GM19099 (cell line): ENCODE results near the gene ARAF.

Experiments used
- POLR2A ChIP-seq: IDR thresholded peaks from 3 replicates; pipeline ENCODE4 v1.6.1; 2011; ENCODE audit warnings: low read depth; ENCODE audit not compliant: insufficient read length; ENCODE audit errors: extremely low read depth

The ARAF gene

DNA sequence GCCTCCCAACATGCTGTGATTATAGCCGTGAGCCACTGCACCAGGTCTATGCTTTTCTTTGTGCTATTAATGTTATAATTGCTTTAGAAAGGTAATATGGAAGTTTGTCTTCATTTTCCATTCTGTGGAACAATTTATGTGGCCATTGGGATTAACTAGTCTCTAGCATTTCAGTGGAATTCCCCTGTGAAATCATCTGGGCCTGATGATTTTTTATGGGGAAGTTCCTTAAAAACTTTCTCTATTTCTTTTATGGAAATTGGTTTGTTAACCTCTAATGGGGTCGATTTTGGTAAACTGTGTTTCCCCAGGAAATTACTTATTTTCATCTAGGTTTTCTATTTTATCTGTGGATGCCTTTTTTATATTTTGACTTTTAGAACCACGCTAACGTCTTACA, 32.5 kb downstream of the ARAF start:
- TF ChIP-seq POLR2A, result no peak

DNA sequence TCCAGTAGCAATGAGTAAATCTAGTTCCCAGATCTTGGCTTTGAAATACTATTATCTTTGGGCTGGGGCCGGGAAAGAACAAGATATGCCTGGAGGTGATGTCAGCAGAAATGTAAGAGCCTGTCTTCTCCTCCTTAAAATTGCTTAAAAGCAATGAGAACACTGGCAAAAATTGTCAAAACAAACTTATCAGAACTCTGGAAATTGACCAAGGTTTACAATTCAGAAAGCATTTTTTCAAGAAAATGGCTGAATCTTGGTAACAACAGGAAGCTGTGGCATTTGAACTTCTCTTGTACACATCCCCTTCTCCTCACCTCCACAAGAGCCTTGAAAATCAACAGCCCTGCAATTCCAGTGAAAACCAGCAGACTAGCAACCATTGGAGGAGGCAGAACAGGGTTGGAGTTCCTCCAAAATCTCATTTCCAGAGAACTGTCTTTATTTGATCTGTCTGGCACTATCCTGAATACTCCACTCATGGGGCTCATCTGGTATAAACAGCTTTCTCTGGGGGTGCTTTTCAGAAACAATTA, 34.8 kb downstream of the ARAF start:
- no peak for TF ChIP-seq POLR2A

DNA sequence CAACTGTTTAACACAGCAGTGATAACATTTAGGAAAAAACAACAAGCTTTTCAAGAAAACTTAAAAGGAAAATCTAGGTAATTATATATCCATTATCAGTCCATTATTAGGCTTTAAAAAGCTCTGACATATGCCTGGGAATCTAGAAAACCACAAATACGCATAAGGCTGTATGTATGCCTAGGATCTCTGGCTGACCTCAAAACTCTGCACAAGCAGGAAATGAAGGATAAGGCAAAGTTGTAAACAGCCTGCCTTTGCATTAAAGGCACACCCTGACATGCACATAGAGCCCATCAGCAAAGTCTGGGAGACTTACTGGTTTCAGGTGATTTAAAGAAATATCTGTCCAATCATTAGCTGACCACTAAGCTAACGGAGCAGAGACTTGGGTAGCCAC, 35.3 kb downstream of the ARAF start:
- no peak for TF ChIP-seq POLR2A

DNA sequence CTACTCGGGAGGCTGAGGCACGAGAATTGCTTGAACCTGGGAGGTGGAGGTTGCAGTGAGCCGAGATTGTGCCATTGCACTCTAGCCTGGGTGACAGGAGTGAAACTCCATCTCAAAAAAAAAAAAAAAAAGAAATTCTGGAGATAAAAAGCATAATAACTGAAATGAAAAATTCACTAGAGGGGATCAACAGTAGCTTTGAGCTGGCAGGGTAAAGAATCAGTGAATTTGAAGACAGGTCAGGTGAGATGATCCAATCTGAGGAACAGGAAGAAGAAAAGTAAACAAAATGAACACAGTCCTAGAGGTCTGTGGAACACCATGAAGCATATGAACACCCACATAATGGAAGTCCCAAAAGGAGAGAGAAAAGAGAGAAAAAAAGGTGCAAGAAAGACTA, 36.2 kb downstream of the ARAF start:
- TF ChIP-seq POLR2A, result no peak

DNA sequence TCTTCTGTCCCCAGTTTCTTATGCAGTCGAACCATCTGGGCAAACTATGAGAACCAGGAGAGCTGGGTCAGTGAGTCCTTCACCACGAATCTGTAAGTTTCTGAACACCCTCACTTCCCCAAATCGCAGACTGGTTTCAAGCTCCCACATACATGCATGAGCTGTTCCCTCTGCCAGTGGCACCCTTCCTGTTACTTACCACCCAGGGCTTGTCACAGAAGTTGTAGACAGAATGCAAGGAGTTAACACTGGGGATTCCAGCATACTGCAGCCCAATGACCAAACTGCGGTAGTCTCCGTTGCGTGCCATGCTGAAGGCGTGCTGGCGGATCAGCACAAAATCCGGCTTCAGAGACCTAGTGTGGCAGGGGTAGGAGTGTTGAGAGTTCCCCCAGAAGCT, 44.0 kb downstream of the ARAF start:
- TF ChIP-seq POLR2A, result no peak

DNA sequence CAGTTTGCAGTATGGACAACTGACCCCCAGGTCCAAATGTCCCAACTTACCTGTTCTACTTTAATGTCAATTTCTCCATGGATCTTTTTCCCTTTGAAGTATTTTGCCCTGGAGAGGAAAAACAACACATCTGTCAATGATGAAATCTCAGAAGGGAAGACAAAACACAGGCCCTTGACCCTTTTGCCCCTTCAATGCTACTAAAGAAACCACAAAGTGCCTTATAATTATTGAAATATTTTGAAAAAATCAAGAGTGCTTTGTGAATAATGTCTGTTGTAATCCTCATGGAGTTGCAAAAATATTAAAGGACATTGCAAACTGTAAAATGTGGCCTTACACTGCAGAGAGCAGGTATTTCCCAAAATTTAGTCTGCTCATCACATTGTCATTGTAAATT, 46.1 kb downstream of the ARAF start:
- no peak for TF ChIP-seq POLR2A

DNA sequence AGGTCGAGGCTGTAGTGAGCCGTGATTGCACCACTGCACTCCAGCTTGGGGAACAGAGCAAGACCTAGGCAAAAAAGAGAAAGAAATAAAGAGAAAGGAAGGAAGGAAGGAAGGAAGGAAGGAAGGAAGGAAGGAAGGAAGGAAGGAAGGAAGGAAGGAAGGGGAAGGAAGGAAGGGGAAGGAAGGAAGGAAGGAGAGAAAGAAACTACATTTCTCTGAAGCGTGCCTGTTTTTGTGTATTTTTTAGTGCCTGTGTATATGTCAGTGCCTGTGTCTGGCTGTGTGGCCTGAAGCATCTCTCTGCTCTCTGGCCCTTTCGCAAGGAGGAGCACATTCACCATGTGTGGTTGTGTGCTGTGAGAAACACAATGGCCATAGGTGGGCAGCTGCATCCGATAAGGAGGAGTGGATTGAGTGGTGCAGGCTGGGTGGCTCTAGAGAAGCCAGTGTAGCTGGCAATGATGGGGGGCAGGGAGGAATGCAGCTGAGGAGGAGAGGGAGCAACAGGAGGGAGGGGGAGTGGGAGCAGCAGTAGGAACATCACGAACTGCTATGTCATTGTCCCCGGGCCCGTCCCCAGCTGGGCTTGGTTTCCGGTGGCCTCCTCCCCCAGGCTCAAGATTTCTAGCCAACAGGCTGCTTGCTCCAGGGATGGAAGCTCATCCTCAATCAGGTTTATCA, 47.3 kb downstream of the ARAF start:
- TF ChIP-seq POLR2A, result no peak

DNA sequence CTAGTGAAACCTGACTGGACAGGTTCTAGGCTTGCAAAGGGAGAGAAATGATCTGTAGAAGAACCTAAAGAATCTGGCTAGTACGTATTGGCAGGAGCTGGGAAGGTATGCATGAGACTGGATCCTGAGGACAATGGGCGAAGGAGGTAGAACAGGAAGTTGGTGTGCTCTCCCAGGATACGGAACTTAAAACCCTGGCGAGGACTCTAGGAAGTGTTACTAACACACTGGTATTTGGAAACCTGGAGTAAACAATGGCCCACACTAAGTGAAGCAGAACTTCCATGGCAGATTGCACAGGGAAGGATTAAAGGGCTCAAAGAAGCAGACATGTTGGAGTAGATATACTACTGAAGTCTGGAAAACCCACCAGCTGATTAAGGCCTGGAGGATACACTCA, 49.5 kb downstream of the ARAF start:
- no peak for TF ChIP-seq POLR2A

DNA sequence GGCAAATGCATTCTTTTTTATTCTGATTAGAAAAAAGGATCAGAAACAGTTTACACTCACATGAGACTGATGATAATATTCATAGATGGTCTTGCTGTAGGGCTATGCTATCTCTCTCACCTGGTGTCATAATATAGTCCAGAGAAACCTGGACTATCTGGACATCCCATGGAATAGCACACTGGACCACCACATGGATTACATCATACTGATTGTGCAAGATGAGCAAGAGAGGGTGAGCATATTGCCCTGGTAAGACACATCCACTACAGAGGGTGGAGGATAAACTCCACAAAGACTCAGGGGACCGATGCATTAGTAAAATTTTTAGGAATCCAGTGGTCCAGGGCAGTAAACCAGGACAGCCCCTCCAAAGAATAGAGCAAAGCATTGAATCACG, 50.5 kb downstream of the ARAF start:
- no peak for TF ChIP-seq POLR2A

DNA sequence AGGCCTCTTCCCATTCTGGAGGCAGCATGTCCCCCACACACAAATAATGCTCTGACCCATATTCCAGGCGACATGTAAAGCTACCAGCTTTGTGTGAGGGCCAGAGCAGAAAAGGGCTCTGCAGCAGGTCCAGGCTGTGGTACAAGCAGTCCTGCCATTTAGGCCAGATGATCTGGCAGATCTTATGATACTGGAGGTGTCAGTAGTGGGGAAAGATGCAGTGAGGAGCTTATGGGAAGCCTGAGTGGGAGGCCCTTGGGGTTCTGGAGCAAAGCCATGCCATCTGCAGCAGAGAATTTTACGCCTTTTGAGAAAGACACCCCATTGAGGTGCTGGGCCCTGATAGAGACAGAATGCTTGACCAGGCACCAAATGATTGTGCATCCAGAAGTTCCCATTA, 50.9 kb downstream of the ARAF start:
- TF ChIP-seq POLR2A, result no peak

DNA sequence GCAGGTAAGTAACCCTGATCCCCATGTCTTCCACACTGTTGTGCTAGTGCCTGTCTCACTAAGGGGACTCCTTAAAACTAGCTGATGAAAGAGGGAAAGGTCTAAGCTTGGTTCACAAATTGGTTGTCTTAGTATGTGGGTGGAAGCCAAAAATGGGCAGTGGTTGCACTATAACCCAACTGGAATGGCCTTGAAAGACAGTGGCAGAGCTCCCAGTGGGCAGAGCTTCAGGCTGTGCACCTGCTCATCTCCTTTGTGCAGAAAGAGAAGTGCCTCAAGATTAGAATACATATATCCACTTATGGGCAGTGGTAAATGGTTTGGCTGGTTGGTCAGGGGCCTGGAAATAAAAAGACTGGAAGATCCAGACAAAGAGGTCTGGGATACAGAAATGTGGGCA, 51.4 kb downstream of the ARAF start:
- no peak for TF ChIP-seq POLR2A

DNA sequence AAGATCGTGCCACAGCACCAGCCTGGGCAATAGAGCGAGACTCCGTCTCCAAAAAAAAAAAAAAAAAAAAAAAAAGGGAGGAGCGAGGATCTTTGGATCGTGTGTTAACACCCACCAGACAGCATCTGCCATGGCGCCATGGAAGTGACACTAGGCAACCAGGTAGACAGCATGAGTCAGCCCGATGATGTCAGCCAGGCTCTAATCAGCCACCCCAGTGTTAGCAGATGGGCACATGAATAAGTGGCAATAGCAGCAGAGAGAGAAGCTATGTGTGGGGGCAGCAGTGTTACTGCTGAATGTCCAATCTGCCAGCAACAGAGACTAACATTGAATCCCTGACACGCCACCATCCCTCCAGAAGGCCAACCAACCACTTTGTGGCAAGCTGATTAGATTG, 52.1 kb downstream of the ARAF start:
- TF ChIP-seq POLR2A, result no peak

DNA sequence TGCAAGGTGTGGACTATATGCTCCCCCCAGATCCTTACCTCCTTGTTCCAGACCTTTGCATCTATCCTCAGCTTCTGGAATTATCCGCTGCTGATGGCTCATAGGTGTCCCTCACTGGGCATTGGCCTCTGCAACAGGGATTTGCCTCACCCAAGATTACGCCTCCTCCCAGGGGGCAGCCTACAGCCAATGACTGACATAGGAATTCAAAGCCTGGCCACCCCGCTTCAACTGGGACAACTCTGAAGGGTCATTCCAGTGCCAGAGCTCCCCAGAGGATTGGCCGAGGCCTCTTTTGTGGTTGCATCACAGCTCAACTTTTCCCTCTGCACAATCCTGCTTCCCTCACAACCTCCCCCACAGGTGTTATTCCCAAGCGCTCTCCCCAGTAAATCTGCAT, 53.6 kb downstream of the ARAF start:
- TF ChIP-seq POLR2A, result no peak

DNA sequence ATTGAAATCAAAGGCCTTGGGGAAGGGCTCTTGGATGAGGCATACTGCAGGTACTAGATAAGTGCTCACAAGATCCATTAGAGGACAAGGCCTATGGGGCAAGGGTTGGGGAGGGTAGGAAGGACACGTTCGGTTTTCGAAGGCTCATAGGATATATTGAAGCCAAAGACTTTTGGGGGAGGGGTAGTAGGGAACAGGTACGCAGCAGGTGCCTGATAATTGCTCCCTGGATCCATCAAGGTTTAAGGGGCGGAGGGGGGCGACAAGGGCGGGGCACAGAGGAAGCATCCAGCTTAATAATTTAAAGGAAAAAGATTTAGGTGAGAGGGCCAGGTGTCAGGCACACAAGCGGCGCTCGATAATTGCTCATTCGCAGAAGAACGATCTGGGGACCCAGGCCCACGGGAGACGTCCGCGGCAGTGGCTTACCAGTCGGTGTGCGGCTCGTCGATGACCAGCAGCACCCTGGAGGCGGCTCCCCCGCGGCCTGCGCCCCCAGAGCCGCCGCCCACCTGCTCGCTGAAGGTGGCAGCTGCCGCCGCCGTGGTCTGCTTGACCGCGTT, 58.0 kb downstream of the ARAF start:
- no peak for TF ChIP-seq POLR2A

DNA sequence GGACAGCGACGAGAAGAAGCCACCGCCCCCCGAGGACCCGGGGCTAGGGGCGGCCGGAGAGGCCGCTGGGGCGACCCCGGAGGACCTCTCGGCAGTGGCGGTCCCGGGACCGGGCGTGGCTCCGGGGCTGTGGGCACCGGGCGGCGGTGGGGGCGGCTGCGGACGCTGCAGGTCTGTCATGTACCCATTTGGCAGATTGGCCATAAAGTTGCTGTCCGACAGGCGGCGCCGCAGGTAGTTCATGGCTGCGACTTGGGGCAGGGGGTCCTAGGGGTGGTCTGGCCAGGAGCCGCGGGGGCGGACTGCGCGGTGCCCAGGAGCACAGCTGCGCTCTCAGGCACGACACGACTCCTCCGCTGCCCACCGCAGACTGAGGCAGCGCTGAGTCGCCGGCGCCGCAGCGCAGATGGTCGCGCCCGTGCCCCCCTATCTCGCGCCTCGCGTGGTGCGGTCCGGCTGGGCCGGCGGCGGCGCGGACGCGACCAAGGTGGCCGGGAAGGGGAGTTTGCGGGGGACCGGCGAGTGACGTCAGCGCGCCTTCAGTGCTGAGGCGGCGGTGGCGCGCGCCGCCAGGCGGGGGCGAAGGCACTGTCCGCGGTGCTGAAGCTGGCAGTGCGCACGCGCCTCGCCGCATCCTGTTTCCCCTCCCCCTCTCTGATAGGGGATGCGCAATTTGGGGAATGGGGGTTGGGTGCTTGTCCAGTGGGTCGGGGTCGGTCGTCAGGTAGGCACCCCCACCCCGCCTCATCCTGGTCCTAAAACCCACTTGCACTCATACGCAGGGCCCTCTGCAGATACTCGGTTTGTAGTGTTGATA, 58.7 kb downstream of the ARAF start, which contains the start of gene SYN1:
SYN1 (minus strand) TSS at position 372 of the 817 bp plus-strand sequence; CDS start at position 243, 129 bp downstream.
- no peak for TF ChIP-seq POLR2A

DNA sequence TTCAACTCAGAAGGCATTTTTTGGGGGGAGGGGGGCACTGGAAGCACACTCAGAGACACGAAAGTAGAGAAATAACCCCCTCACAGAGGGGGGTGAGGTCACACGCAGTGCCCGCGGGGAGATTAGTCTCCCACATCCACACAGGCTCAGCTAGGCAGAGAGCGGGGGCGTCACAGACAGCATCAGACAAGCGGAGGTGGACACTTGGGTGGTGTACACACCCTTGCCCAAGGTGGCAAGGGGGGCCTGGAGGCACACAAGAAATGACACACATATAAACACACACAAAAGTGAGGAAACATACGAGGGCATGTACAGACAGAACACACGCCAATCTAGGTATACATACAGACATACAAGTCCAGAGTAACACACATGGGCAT, 59.3 kb downstream of the ARAF start:
- TF ChIP-seq POLR2A, result no peak
